HepG2 (cell line): ENCODE results near the gene MAP2K5. TPM values are rescaled to one million over a fixed set of nuclear protein-coding genes. Genes with fewer than 3 reads are reported as not detected.

Experiments
- CBX1 ChIP-seq: IDR thresholded peaks from one replicate; pipeline ENCODE4 v1.6.1; 2016; ENCODE audit warnings: antibody characterized with exemption, low read depth
- CCAR2 ChIP-seq: fragments of 200-400 bp; formaldehyde crosslinking; optimal IDR thresholded peaks from 2 replicates; pipeline ENCODE3; 2018; ENCODE audit warnings: low read depth, mild to moderate bottlenecking, low read length, moderate library complexity
- ELF3 ChIP-seq: IDR thresholded peaks from 2 replicates; pipeline ENCODE4 v1.6.1; 2016; ENCODE audit warnings: missing genetic modification reagents, missing compliant biosample characterization
- FOSL2 ChIP-seq: sonication (generic); formaldehyde crosslinking; IDR thresholded peaks from 2 replicates; pipeline ENCODE4 v1.4.0; 2020; ENCODE audit warnings: missing genetic modification reagents
- HCFC1 ChIP-seq: fragments of 150-350 bp; IDR thresholded peaks from 2 replicates; pipeline ENCODE4 v1.6.1; 2014; ENCODE audit warnings: low read depth, low read length
- HES4 ChIP-seq: sonication (generic); formaldehyde crosslinking; IDR thresholded peaks from 2 replicates; pipeline ENCODE4 v1.9.0; 2021; ENCODE audit warnings: mild to moderate bottlenecking, missing genetic modification reagents, borderline replicate concordance
- HMG20A ChIP-seq: IDR thresholded peaks from 2 replicates; pipeline ENCODE4 v1.6.1; 2016; ENCODE audit warnings: borderline replicate concordance
- MXD1 ChIP-seq: sonication (generic); formaldehyde crosslinking; IDR thresholded peaks from 2 replicates; pipeline ENCODE4 v1.4.0; 2020; ENCODE audit warnings: mild to moderate bottlenecking, missing genetic modification reagents
- PRDM15 ChIP-seq: sonication (generic); formaldehyde crosslinking; IDR thresholded peaks from 2 replicates; pipeline ENCODE4 v1.4.0; 2020; ENCODE audit warnings: missing genetic modification reagents
- RXRB ChIP-seq: IDR thresholded peaks from 2 replicates; pipeline ENCODE4 v1.6.1; 2016; ENCODE audit warnings: borderline replicate concordance, missing genetic modification reagents, missing compliant biosample characterization
- SAP130 ChIP-seq: IDR thresholded peaks from 2 replicates; pipeline ENCODE4 v1.6.1; 2016; ENCODE audit warnings: low read depth
- SMYD3 ChIP-seq: sonication (generic); formaldehyde crosslinking; IDR thresholded peaks from 2 replicates; pipeline ENCODE4 v1.8.1; 2023; ENCODE audit warnings: mild to moderate bottlenecking, missing genetic modification reagents
- ZNF235 ChIP-seq: sonication (generic); formaldehyde crosslinking; IDR thresholded peaks from 2 replicates; pipeline ENCODE4 v1.8.1; 2023; ENCODE audit warnings: mild to moderate bottlenecking, missing genetic modification reagents, borderline replicate concordance
- ZNF557 ChIP-seq: sonication (generic); formaldehyde crosslinking; IDR thresholded peaks from 2 replicates; pipeline ENCODE4 v1.4.0; 2020; ENCODE audit warnings: missing genetic modification reagents
- ZNF644 ChIP-seq: IDR thresholded peaks from 2 replicates; pipeline ENCODE4 v1.6.1; 2016; ENCODE audit warnings: low read depth
- ZNF740 ChIP-seq: sonication (generic); formaldehyde crosslinking; IDR thresholded peaks from 2 replicates; pipeline ENCODE4 v1.4.0; 2020; ENCODE audit warnings: missing genetic modification reagents
- ZNF792 ChIP-seq: IDR thresholded peaks from 2 replicates; pipeline ENCODE4 v1.6.1; 2016
- polyA plus RNA-seq, 8 experiments: library from polyadenylated mRNA; depleted of rRNA in 3 of 8; stranded (reverse) in 7 of 8; unstranded in 1 of 8; fragments of >200 nt; fragmentation: Illumina TruSeq in 4 of 8; extraction: Trizol in 4 of 8; gene quantifications; 2 replicates each; pipeline versions ENCODE4 v1.2.1 to v1.2.3, GENCODE V29; 2011 to 2016; ENCODE audit warnings: low read depth in 4 of 8, missing spikeins in 1 of 8, mixed read lengths in 1 of 8; ENCODE audit not compliant: insufficient read depth in 1 of 8
- total RNA-seq, 5 experiments: library from RNA; depleted of rRNA; stranded (reverse); fragments of >200 nt; fragmentation: Illumina TruSeq; extraction: Trizol; gene quantifications; 2 replicates each; pipeline ENCODE4 v1.2.3, GENCODE V29; 2016; ENCODE audit warnings: low read depth in 1 of 5
- TF ChIP-seq, protein P1 (sequence below): sonication (generic); formaldehyde crosslinking; IDR thresholded peaks from 2 replicates; pipeline ENCODE4 v1.5.1; 2020; ENCODE audit warnings: mild to moderate bottlenecking, moderate library complexity, missing genetic modification reagents
- TF ChIP-seq, protein P2 (sequence below): fragments of 450-650 bp; IDR thresholded peaks from 2 replicates; pipeline ENCODE4 v1.6.1; 2017; ENCODE audit warnings: mild to moderate bottlenecking

MAP2K5 gene
- total and polyA plus RNA-seq, 2 of the 13 experiments (the other 11 are each of a cell fraction or from before 2014, with no cell fraction given): 4.0 to 4.3 TPM

GRCh38 chr15:67850994-67851571, 308.6 kb downstream of the MAP2K5 start (continued):
- TF ChIP-seq, protein P1, sequence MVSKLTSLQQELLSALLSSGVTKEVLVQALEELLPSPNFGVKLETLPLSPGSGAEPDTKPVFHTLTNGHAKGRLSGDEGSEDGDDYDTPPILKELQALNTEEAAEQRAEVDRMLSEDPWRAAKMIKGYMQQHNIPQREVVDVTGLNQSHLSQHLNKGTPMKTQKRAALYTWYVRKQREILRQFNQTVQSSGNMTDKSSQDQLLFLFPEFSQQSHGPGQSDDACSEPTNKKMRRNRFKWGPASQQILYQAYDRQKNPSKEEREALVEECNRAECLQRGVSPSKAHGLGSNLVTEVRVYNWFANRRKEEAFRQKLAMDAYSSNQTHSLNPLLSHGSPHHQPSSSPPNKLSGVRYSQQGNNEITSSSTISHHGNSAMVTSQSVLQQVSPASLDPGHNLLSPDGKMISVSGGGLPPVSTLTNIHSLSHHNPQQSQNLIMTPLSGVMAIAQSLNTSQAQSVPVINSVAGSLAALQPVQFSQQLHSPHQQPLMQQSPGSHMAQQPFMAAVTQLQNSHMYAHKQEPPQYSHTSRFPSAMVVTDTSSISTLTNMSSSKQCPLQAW: no peak
- TF ChIP-seq HCFC1 (no peak), ZNF644 (peak; percentile 56; the same call in 1 of the 2 replicates), RXRB (CRISPR knock-in tag) (no peak), MXD1 (CRISPR knock-in tag) (no peak), SAP130 (CRISPR knock-in tag) (peak; percentile 57; the same call in 1 of the 2 replicates), HMG20A (no peak), HES4 (CRISPR knock-in tag) (no peak), ZNF792 (CRISPR knock-in tag) (no peak), PRDM15 (CRISPR knock-in tag) (no peak), CBX1 (no peak), CCAR2 (no peak), ZNF235 (CRISPR knock-in tag) (no peak), ELF3 (0 out of 2 replicates have a peak, but pooled peaks have one; percentile 43), SMYD3 (CRISPR knock-in tag) (no peak), ZNF740 (CRISPR knock-in tag) (no peak), ZNF557 (CRISPR knock-in tag) (no peak), FOSL2 (CRISPR knock-in tag) (peak; percentile 90)
- TF ChIP-seq, protein P2, sequence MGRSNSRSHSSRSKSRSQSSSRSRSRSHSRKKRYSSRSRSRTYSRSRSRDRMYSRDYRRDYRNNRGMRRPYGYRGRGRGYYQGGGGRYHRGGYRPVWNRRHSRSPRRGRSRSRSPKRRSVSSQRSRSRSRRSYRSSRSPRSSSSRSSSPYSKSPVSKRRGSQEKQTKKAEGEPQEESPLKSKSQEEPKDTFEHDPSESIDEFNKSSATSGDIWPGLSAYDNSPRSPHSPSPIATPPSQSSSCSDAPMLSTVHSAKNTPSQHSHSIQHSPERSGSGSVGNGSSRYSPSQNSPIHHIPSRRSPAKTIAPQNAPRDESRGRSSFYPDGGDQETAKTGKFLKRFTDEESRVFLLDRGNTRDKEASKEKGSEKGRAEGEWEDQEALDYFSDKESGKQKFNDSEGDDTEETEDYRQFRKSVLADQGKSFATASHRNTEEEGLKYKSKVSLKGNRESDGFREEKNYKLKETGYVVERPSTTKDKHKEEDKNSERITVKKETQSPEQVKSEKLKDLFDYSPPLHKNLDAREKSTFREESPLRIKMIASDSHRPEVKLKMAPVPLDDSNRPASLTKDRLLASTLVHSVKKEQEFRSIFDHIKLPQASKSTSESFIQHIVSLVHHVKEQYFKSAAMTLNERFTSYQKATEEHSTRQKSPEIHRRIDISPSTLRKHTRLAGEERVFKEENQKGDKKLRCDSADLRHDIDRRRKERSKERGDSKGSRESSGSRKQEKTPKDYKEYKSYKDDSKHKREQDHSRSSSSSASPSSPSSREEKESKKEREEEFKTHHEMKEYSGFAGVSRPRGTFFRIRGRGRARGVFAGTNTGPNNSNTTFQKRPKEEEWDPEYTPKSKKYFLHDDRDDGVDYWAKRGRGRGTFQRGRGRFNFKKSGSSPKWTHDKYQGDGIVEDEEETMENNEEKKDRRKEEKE: no peak
